K562 (cell line): ENCODE results near the gene RASGRP1. TPM values are rescaled to one million over a fixed set of nuclear protein-coding genes. Genes with fewer than 3 reads are reported as not detected.

Source experiments
- ATAC-seq: fragments of 200-7000 bp; cut with Tn5 transposase; 3 replicates; pipeline ENCODE4 v1.9.1; 2020; ENCODE audit warnings: moderate library complexity
- BruUV-seq: library from RNA; stranded (reverse); fragments of 400-500 nt; replicated peaks from 2 replicates; lab custom pipeline; 2021; lab: Mats Ljungman, UMichigan
- CTCF ChIA-PET: fragments of 300-600 bp; formaldehyde crosslinking; extraction: SDS; loops from one replicate; lab custom pipeline; 2021; ENCODE audit warnings: low intra/inter-chr PET ratio; lab: Yijun Ruan, JAX
- POLR2A ChIA-PET: fragments of 300-600, 350-650 bp; sonication (Branson Sonifier 250); formaldehyde crosslinking; extraction: SDS; loops from one replicate; lab custom pipeline; 2021; ENCODE audit warnings: antibody characterized with exemption, inconsistent platforms; lab: Yijun Ruan, JAX
- DNase-seq, 4 experiments: peaks; one replicate each; pipeline versions ENCODE4 v3.0.0 to v3.0.0-alpha.2; 2011 to 2018; ENCODE audit warnings: low spot score in 3 of 4, mixed read lengths in 3 of 4; ENCODE audit errors: extremely low read depth in 1 of 4
- FAIRE-seq: peaks from 2 replicates; lab custom pipeline; 2011; peaks lifted over from hg19 to GRCh38; lab: Jason Lieb, UNC
- H2AFZ ChIP-seq: 2 replicates; pipeline ENCODE4 v1.6.0; 2011; ENCODE audit warnings: low read depth, low read length, control low read depth, inconsistent platforms
- H3K27ac ChIP-seq: fragments of 200-600 bp; 3 replicates; pipeline ENCODE4 v1.8.0; 2011; ENCODE audit warnings: low read depth, mild to moderate bottlenecking, control low read depth, inconsistent platforms, low read length, moderate library complexity, mixed read lengths; ENCODE audit errors: extremely low read depth
- H3K27me3 ChIP-seq, 2 experiments: fragments of 300-600 bp in 1 of 2; 2 replicates in 1 of 2; 3 replicates in 1 of 2; pipeline versions ENCODE4 v1.6.0 to v1.8.0; 2011; ENCODE audit warnings: inconsistent platforms in 2 of 2, low read length in 2 of 2, mild to moderate bottlenecking in 1 of 2, mixed read lengths in 1 of 2, moderate library complexity in 1 of 2; ENCODE audit not compliant: control insufficient read depth in 2 of 2, insufficient read depth in 2 of 2
- H3K36me3 ChIP-seq: fragments of 300-600 bp; 3 replicates; pipeline ENCODE4 v1.8.0; 2011; ENCODE audit warnings: mild to moderate bottlenecking, low read length, inconsistent platforms; ENCODE audit not compliant: control insufficient read depth, insufficient read depth
- H3K4me1 ChIP-seq, 2 experiments: fragments of 200-600 bp in 1 of 2; replicated peaks in 1 of 2; 2 replicates in 1 of 2; 3 replicates in 1 of 2; pipeline versions ENCODE4 v1.5.1 to v1.8.0; 2011; ENCODE audit warnings: inconsistent platforms in 2 of 2, low read length in 2 of 2, mild to moderate bottlenecking in 1 of 2, mixed read lengths in 1 of 2, moderate library complexity in 1 of 2; ENCODE audit not compliant: control insufficient read depth in 2 of 2, insufficient read depth in 2 of 2
- H3K4me2 ChIP-seq: 2 replicates; pipeline ENCODE4 v1.6.1; 2011; ENCODE audit warnings: low read length, control low read depth, inconsistent platforms, mixed read lengths; ENCODE audit not compliant: insufficient read depth
- H3K4me3 ChIP-seq: fragments of 200-600 bp; sonication (generic), shearing (Covaris generic); 2 replicates; pipeline ENCODE4 v1.5.1; 2016; ENCODE audit warnings: control low read depth, inconsistent platforms
- H3K79me2 ChIP-seq: fragments of 200-600 bp; 3 replicates; pipeline ENCODE4 v1.8.0; 2011; ENCODE audit warnings: low read length, inconsistent platforms; ENCODE audit not compliant: control insufficient read depth, insufficient read depth
- H3K9ac ChIP-seq, 2 experiments: 2 replicates each; pipeline versions ENCODE4 v1.6.0 to v1.6.1; 2011; ENCODE audit warnings: low read depth in 2 of 2, low read length in 2 of 2, control low read depth in 1 of 2, inconsistent platforms in 1 of 2, mild to moderate bottlenecking in 1 of 2, mixed read lengths in 1 of 2; ENCODE audit not compliant: insufficient read depth in 1 of 2
- H3K9me1 ChIP-seq: one replicate; pipeline ENCODE4 v1.6.0; 2011; ENCODE audit warnings: inconsistent platforms, mild to moderate bottlenecking, low read length, moderate library complexity; ENCODE audit not compliant: control insufficient read depth, insufficient read depth
- H3K9me3 ChIP-seq: replicated peaks from 2 replicates; pipeline ENCODE4 v1.5.1; 2011; ENCODE audit warnings: low read depth, low read length, inconsistent platforms; ENCODE audit not compliant: control insufficient read depth, insufficient read depth
- H4K20me1 ChIP-seq: replicated peaks from 2 replicates; pipeline ENCODE4 v1.6.1; 2011; ENCODE audit warnings: low read length, inconsistent platforms, mixed read lengths; ENCODE audit not compliant: control insufficient read depth, insufficient read depth
- NR2C2 ChIP-seq, 2 experiments: fragments of 200-800 bp in 1 of 2; sonication (Bioruptor generic) in 1 of 2; sonication (generic) in 1 of 2; formaldehyde crosslinking in 1 of 2; IDR thresholded peaks; 2 replicates each; pipeline versions ENCODE4 v1.6.1 to v1.8.0; 2016 to 2022; ENCODE audit warnings: mild to moderate bottlenecking in 1 of 2, missing compliant biosample characterization in 1 of 2, missing genetic modification characterization in 1 of 2, missing genetic modification reagents in 1 of 2
- TCF7L2 ChIP-seq: fragments of 150-350 bp; IDR thresholded peaks from 2 replicates; pipeline ENCODE4 v1.6.1; 2016; ENCODE audit warnings: low read depth, mild to moderate bottlenecking, low read length, moderate library complexity
- ZNF407 ChIP-seq: fragments of 450-650 bp; IDR thresholded peaks from 2 replicates; pipeline ENCODE4 v1.6.1; 2016; ENCODE audit warnings: low read depth
- ZNF431 ChIP-seq: sonication (generic); formaldehyde crosslinking; IDR thresholded peaks from 2 replicates; pipeline ENCODE4 v1.8.0; 2022; ENCODE audit warnings: mild to moderate bottlenecking, missing genetic modification reagents
- WGBS: fragments of 100-300 bp; shearing (Covaris generic); methylation state at CpG from one replicate; pipeline ENCODE4 v1.1.6; 2016; ENCODE audit warnings: low coverage, mixed read lengths; ENCODE audit not compliant: insufficient coverage; ENCODE audit errors: missing lambda C conversion rate; 5-methylcytosine and 5-hydroxymethylcytosine counted together
- in situ Hi-C: fragments of 300-500 bp; cut with MboI; formaldehyde crosslinking; loops from 4 replicates; pipeline ENCODE4 v1.15.0; 2018; ENCODE audit warnings: inconsistent platforms, mixed read lengths
- intact Hi-C: fragments of 100-400 bp; cut with micrococcal nuclease; formaldehyde crosslinking; loops from 2 replicates; pipeline ENCODE4 v1.14.2; 2022
- polyA plus RNA-seq, 8 experiments: library from polyadenylated mRNA; depleted of rRNA in 4 of 8; stranded (reverse) in 5 of 8; unstranded in 3 of 8; fragments of >200 nt; fragmentation: Nextera tagmentation in 2 of 8; fragmentation: Illumina TruSeq in 1 of 8; extraction: Ambion mirVana in 2 of 8; extraction: Trizol in 1 of 8; gene quantifications; 2 replicates each; pipeline versions ENCODE4 v1.2.1 to v1.2.3, GENCODE V29; 2011 to 2014; ENCODE audit warnings: inconsistent platforms in 1 of 8, missing spikeins in 1 of 8
- total RNA-seq, 7 experiments: library from RNA; depleted of rRNA in 6 of 7; stranded (reverse); fragments of >200 nt in 6 of 7; fragmentation: Illumina TruSeq in 2 of 7; extraction: Trizol in 2 of 7; gene quantifications; 2 replicates each; pipeline versions ENCODE4 v1.2.1 to v1.2.3, GENCODE V29; 2011 to 2021; ENCODE audit warnings: low replicate concordance in 1 of 7

The RASGRP1 gene
- total and polyA plus RNA-seq, 9 of the 15 experiments (the other 6 are each of a cell fraction or from before 2014, with no cell fraction given) = 0.14 to 0.72 (median 0.31) TPM

- TF ChIP-seq ZNF407 (no peak), ZNF431 (CRISPR knock-in tag) (no peak)
These were observed 33.1 kb downstream of the RASGRP1 start (continued) for GRCh38 chr15:38531509-38531908.

DNA sequence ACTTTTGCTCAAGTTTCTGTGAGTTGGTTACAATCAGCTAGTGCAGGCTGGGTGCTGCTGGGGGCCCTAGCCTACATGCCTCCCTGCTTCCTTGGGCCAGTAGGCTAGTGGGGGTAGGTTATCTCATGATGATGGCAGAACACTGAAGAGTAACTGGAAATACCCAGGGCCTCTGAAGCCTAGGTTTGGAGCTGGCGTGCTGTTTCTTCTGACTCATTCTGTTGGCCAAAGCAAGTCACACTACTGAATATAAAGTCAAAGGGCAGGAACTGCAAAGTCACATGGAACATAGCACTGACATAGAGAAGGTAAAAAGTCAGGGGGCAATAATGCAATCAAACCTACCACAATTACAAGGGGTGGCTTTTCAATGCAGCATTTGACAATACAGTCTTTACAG lies 34.5 kb downstream of the RASGRP1 start:
- Histone ChIP-seq H3K27ac (no peak overlapping the region), H2AFZ (no peak overlapping the region), H3K9me1 (no peaks in the 10 kb centered on the region), H3K4me1 (peaks cover 0 to 3% of the 10 kb centered on the region in 2 experiments; a peak in 2 of 5 replicates), H3K4me2 (no peak overlapping the region), H3K27me3 (no peaks in the 10 kb centered on the region), H4K20me1 (no peaks in the 10 kb centered on the region), H3K9ac (no peak overlapping the region), H3K9me3 (no peaks in the 10 kb centered on the region), H3K4me3 (no peak overlapping the region), H3K36me3 (no peaks in the 10 kb centered on the region), H3K79me2 (no peaks in the 10 kb centered on the region)
- ChIA-PET POLR2A (no interaction called here), CTCF (no interaction called here)
- no TSS peak for BruUV-seq
- no peak for ATAC-seq
- FAIRE-seq = no peak
- WGBS = 30% methylated on average over 1 of the region's 1 CpG
- in situ Hi-C loops = no loop called here
- TF ChIP-seq TCF7L2 (no peak), NR2C2 (CRISPR knock-in tag; IDR thresholded peaks at IDR 0.05) (no peak), NR2C2 (tag; IDR thresholded peaks at IDR 0.05) (0 out of 2 replicates have a peak, but pooled peaks have one; percentile 21)
- intact Hi-C loops = no loop called here
- no peak for DNase-seq
